HEK293 (cell line): Measurements from ENCODE around the gene APH1A.

Source experiments
- CTCF ChIP-seq: fragments of 450-650 bp; formaldehyde crosslinking; IDR thresholded peaks from 2 replicates; pipeline ENCODE4 v1.5.1; 2016; ENCODE audit warnings: missing biosample characterization, missing genetic modification characterization
- KLF16 ChIP-seq: fragments of 450-650 bp; formaldehyde crosslinking; IDR thresholded peaks from 2 replicates; pipeline ENCODE4 v1.5.1; 2017; ENCODE audit warnings: missing biosample characterization, missing genetic modification characterization
- REPIN1 ChIP-seq: fragments of 450-650 bp; formaldehyde crosslinking; IDR thresholded peaks from 2 replicates; pipeline ENCODE4 v1.5.1; 2017; ENCODE audit warnings: missing biosample characterization, missing genetic modification characterization, low read depth
- REST ChIP-seq: fragments of 450-650 bp; formaldehyde crosslinking; IDR thresholded peaks from 2 replicates; pipeline ENCODE4 v1.5.1; 2016; ENCODE audit warnings: missing biosample characterization, missing genetic modification characterization
- YY1 ChIP-seq: fragments of 450-650 bp; formaldehyde crosslinking; IDR thresholded peaks from 2 replicates; pipeline ENCODE4 v1.5.1; 2018; ENCODE audit warnings: missing biosample characterization, missing genetic modification characterization
- ZBTB7A ChIP-seq: fragments of 450-650 bp; formaldehyde crosslinking; IDR thresholded peaks from 2 replicates; pipeline ENCODE4 v1.5.1; 2016; ENCODE audit warnings: low read depth, missing biosample characterization, missing genetic modification characterization
- ZNF10 ChIP-seq: fragments of 450-650 bp; formaldehyde crosslinking; IDR thresholded peaks from 2 replicates; pipeline ENCODE4 v1.5.1; 2017; ENCODE audit warnings: missing biosample characterization, missing genetic modification characterization
- ZNF155 ChIP-seq: fragments of 450-650 bp; formaldehyde crosslinking; IDR thresholded peaks from 2 replicates; pipeline ENCODE4 v1.5.1; 2016; ENCODE audit warnings: missing biosample characterization, missing genetic modification characterization
- ZNF311 ChIP-seq: fragments of 450-650 bp; formaldehyde crosslinking; IDR thresholded peaks from 2 replicates; pipeline ENCODE4 v1.5.1; 2017; ENCODE audit warnings: missing biosample characterization, missing genetic modification characterization, borderline replicate concordance
- ZNF341 ChIP-seq: fragments of 450-650 bp; formaldehyde crosslinking; IDR thresholded peaks from 2 replicates; pipeline ENCODE4; 2016; ENCODE audit warnings: low read depth, missing biosample characterization, missing genetic modification characterization
- ZNF473 ChIP-seq: fragments of 450-650 bp; formaldehyde crosslinking; IDR thresholded peaks from 2 replicates; pipeline ENCODE4 v1.5.1; 2017; ENCODE audit warnings: missing biosample characterization, missing genetic modification characterization

GRCh38 chr1:150281758-150282557, 13.1 kb upstream of the APH1A start, which contains the start of gene CIART:
- TF ChIP-seq REPIN1 (no peak), KLF16 (tag by site-specific recombination) (peak; percentile 51; the same call in 1 of the 2 replicates), CTCF (tag by site-specific recombination) (no peak), YY1 (tag by site-specific recombination) (no peak), ZNF341 (tag by site-specific recombination) (peak; percentile 99), ZNF311 (tag by site-specific recombination) (no peak), ZBTB7A (tag by site-specific recombination) (no peak), REST (tag by site-specific recombination) (no peak), ZNF10 (tag by site-specific recombination) (no peak), ZNF155 (tag by site-specific recombination) (no peak), ZNF473 (no peak)
